ENCODE results near the gene ATXN1.

- TF ChIP-seq, protein P1, sequence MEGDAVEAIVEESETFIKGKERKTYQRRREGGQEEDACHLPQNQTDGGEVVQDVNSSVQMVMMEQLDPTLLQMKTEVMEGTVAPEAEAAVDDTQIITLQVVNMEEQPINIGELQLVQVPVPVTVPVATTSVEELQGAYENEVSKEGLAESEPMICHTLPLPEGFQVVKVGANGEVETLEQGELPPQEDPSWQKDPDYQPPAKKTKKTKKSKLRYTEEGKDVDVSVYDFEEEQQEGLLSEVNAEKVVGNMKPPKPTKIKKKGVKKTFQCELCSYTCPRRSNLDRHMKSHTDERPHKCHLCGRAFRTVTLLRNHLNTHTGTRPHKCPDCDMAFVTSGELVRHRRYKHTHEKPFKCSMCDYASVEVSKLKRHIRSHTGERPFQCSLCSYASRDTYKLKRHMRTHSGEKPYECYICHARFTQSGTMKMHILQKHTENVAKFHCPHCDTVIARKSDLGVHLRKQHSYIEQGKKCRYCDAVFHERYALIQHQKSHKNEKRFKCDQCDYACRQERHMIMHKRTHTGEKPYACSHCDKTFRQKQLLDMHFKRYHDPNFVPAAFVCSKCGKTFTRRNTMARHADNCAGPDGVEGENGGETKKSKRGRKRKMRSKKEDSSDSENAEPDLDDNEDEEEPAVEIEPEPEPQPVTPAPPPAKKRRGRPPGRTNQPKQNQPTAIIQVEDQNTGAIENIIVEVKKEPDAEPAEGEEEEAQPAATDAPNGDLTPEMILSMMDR (tag by site-specific recombination; IDR thresholded peaks at IDR 0.05) = no peak
- TF ChIP-seq REST (tag by site-specific recombination; IDR thresholded peaks at IDR 0.05) = no peak
- no peak for TF ChIP-seq ZNF639 (tag by site-specific recombination; IDR thresholded peaks at IDR 0.05)
Measured at GRCh38 chr6:16473184-16473907, 287.9 kb downstream of the ATXN1 start.
